Measurements from ENCODE around the gene APBA2. TPM values are rescaled to one million over a fixed set of nuclear protein-coding genes. Genes with fewer than 3 reads are reported as not detected.

The APBA2 gene
- total RNA-seq, 1 donor from 2014 or later, result 33.1 TPM

GRCh38 chr15:29029651-29030195, 143.9 kb downstream of the APBA2 start:
- no peak for TF ChIP-seq CTCF (IDR thresholded peaks at IDR 0.05; ENCODE audit: unreplicated experiment)
- DNase-seq (ENCODE audit: low spot score in 2 of 2, unreplicated experiment in 2 of 2), result no peak

GRCh38 chr15:29031502-29032228, 145.9 kb downstream of the APBA2 start:
- Mint-ChIP-seq H3K27me3 (ENCODE audit: low read depth) (no peaks in the 10 kb centered on the region), H3K27ac (no peak overlapping the region), H3K4me1 (no peaks in the 10 kb centered on the region), H3K9me3 (peaks cover 21% of the 10 kb centered on the region), H3K36me3 (peaks cover 19% of the 10 kb centered on the region), H3K4me3 (no peak overlapping the region)
- TF ChIP-seq CTCF (IDR thresholded peaks at IDR 0.05; ENCODE audit: unreplicated experiment), result no peak
- no peak for DNase-seq (ENCODE audit: low spot score in 2 of 2, unreplicated experiment in 2 of 2)

More at GRCh38 chr15:29029651-29030195, 143.9 kb downstream of the APBA2 start:
- H3K27ac Mint-ChIP-seq, result no peak overlapping the region
- H3K9me3 Mint-ChIP-seq, result peaks cover 21% of the 10 kb centered on the region
- peaks cover 3% of the 10 kb centered on the region for H3K4me1 Mint-ChIP-seq
- peaks cover 19% of the 10 kb centered on the region for H3K36me3 Mint-ChIP-seq
- H3K4me3 Mint-ChIP-seq, result no peak overlapping the region
- H3K27me3 Mint-ChIP-seq (ENCODE audit: low read depth), result no peaks in the 10 kb centered on the region

- H3K27ac Mint-ChIP-seq, result no peak overlapping the region
- TF ChIP-seq CTCF (IDR thresholded peaks at IDR 0.05; ENCODE audit: unreplicated experiment), result no peak
- no peak overlapping the region for H3K4me3 Mint-ChIP-seq
Measured at GRCh38 chr15:29032229-29032625, 146.5 kb downstream of the APBA2 start.

GRCh38 chr15:29032751-29033150, 147.0 kb downstream of the APBA2 start:
- H3K36me3 Mint-ChIP-seq, result peaks cover 19% of the 10 kb centered on the region
- no peak for TF ChIP-seq CTCF (IDR thresholded peaks at IDR 0.05; ENCODE audit: unreplicated experiment)
- H3K4me1 Mint-ChIP-seq, result no peaks in the 10 kb centered on the region
- H3K4me3 Mint-ChIP-seq, result no peak overlapping the region
- H3K27me3 Mint-ChIP-seq (ENCODE audit: low read depth), result no peaks in the 10 kb centered on the region
- H3K9me3 Mint-ChIP-seq, result peaks cover 21% of the 10 kb centered on the region
- DNase-seq (ENCODE audit: low spot score in 2 of 2, unreplicated experiment in 2 of 2), result no peak
- no peak overlapping the region for H3K27ac Mint-ChIP-seq

More at GRCh38 chr15:29032229-29032625, 146.5 kb downstream of the APBA2 start:
- Mint-ChIP-seq H3K27me3 (ENCODE audit: low read depth) (no peaks in the 10 kb centered on the region), H3K9me3 (peaks cover 21% of the 10 kb centered on the region), H3K36me3 (peaks cover 19% of the 10 kb centered on the region), H3K4me1 (no peaks in the 10 kb centered on the region)
- DNase-seq (ENCODE audit: low spot score in 2 of 2, unreplicated experiment in 2 of 2), result no peak

GRCh38 chr15:29034151-29034550, 148.4 kb downstream of the APBA2 start:
- no peak overlapping the region for H3K27ac Mint-ChIP-seq
- peaks cover 10% of the 10 kb centered on the region for H3K9me3 Mint-ChIP-seq
- no peak for TF ChIP-seq CTCF (IDR thresholded peaks at IDR 0.05; ENCODE audit: unreplicated experiment)
- peaks cover 2% of the 10 kb centered on the region for H3K4me1 Mint-ChIP-seq
- DNase-seq (ENCODE audit: low spot score in 2 of 2, unreplicated experiment in 2 of 2), result no peak
- no peaks in the 10 kb centered on the region for H3K27me3 Mint-ChIP-seq (ENCODE audit: low read depth)
- H3K36me3 Mint-ChIP-seq, result peaks cover 11% of the 10 kb centered on the region
- H3K4me3 Mint-ChIP-seq, result no peak overlapping the region
